Endothelial cell of umbilical vein (primary cell): ENCODE data around the gene SIKE1. TPM values are rescaled to one million over a fixed set of nuclear protein-coding genes. Genes with fewer than 3 reads are reported as not detected.

Source experiments
- BruUV-seq: library from RNA; stranded (reverse); fragments of 400-500 nt; replicated peaks from 2 replicates; lab custom pipeline; 2021; lab: Mats Ljungman, UMichigan
- CTCF ChIA-PET: fragments of 300-600, 350-600 bp; sonication (Branson Sonifier 250); formaldehyde crosslinking; loops from one replicate; lab custom pipeline; 2021; ENCODE audit warnings: antibody characterized with exemption, inconsistent platforms; lab: Charles Lee
- POLR2A ChIA-PET: fragments of 300-600, 350-600 bp; sonication (Branson Sonifier 250); formaldehyde crosslinking; loops from one replicate; lab custom pipeline; 2021; ENCODE audit warnings: antibody characterized with exemption, inconsistent platforms; lab: Charles Lee
- DNase-seq: peaks from one replicate; pipeline ENCODE4 v3.0.0-alpha.2; 2011; ENCODE audit warnings: low read depth, low spot score
- FAIRE-seq: peaks from 2 replicates; lab custom pipeline; 2011; peaks lifted over from hg19 to GRCh38; lab: Jason Lieb, UNC
- H2AFZ ChIP-seq: 2 replicates; pipeline ENCODE4 v1.6.0; 2012; ENCODE audit warnings: low read depth, low read length, control low read depth, inconsistent platforms
- H3K27ac ChIP-seq: 2 replicates; pipeline ENCODE4 v1.5.1; 2011; ENCODE audit warnings: low read depth, mild to moderate bottlenecking, control low read depth, low read length, moderate library complexity; ENCODE audit not compliant: insufficient read depth
- H3K27me3 ChIP-seq, 2 experiments: 2 replicates each; pipeline versions ENCODE4 v1.6.0 to v1.6.1; 2011; ENCODE audit warnings: low read length in 2 of 2, mixed read lengths in 1 of 2; ENCODE audit not compliant: control insufficient read depth in 2 of 2, insufficient read depth in 2 of 2
- H3K36me3 ChIP-seq, 2 experiments: 2 replicates in 1 of 2; 3 replicates in 1 of 2; pipeline ENCODE4 v1.5.1; 2011; ENCODE audit warnings: low read length in 2 of 2, mild to moderate bottlenecking in 1 of 2, moderate library complexity in 1 of 2; ENCODE audit not compliant: control insufficient read depth in 2 of 2, insufficient read depth in 2 of 2; ENCODE audit errors: extremely low read depth in 1 of 2
- H3K4me1 ChIP-seq: 3 replicates; pipeline ENCODE4 v1.5.1; 2011; ENCODE audit warnings: mild to moderate bottlenecking, low read length; ENCODE audit not compliant: control insufficient read depth, insufficient read depth; ENCODE audit errors: extremely low read depth
- H3K4me2 ChIP-seq: 2 replicates; pipeline ENCODE4 v1.6.1; 2011; ENCODE audit warnings: low read length, control low read depth, mixed read lengths; ENCODE audit not compliant: insufficient read depth
- H3K4me3 ChIP-seq, 3 experiments: fragments of 200-600 bp in 1 of 3; sonication (generic), shearing (Covaris generic) in 1 of 3; replicated peaks in 1 of 3; 2 replicates each; pipeline ENCODE4 v1.5.1; 2011 to 2016; ENCODE audit warnings: control low read depth in 3 of 3, low read length in 3 of 3, mild to moderate bottlenecking in 2 of 3, inconsistent platforms in 1 of 3, low read depth in 1 of 3, moderate library complexity in 1 of 3; ENCODE audit not compliant: insufficient read depth in 1 of 3
- H3K79me2 ChIP-seq: 2 replicates; pipeline ENCODE4 v1.6.0; 2012; ENCODE audit warnings: low read length, inconsistent platforms; ENCODE audit not compliant: control insufficient read depth, insufficient read depth
- H3K9ac ChIP-seq: replicated peaks from 2 replicates; pipeline ENCODE3; 2011; ENCODE audit warnings: low read length, control low read depth; ENCODE audit not compliant: insufficient read depth; ENCODE audit errors: extremely low read depth
- H3K9me1 ChIP-seq: replicated peaks from 3 replicates; pipeline ENCODE4 v1.6.0; 2011; ENCODE audit warnings: mild to moderate bottlenecking, low read length; ENCODE audit not compliant: control insufficient read depth, insufficient read depth; ENCODE audit errors: extremely low read depth
- H3K9me3 ChIP-seq: replicated peaks from 2 replicates; pipeline ENCODE4 v1.5.1; 2012; ENCODE audit warnings: low read length, inconsistent platforms; ENCODE audit not compliant: control insufficient read depth, insufficient read depth
- H4K20me1 ChIP-seq: replicated peaks from 2 replicates; pipeline ENCODE3; 2011; ENCODE audit warnings: mild to moderate bottlenecking, low read length; ENCODE audit not compliant: control insufficient read depth, insufficient read depth; ENCODE audit errors: extremely low read depth
- CTCF ChIP-seq, 2 donors: IDR thresholded peaks; 1 replicate in 1 of 2; 2 replicates in 1 of 2; pipeline ENCODE4 v1.5.1; 2011; ENCODE audit warnings: low read length in 2 of 2, mild to moderate bottlenecking in 2 of 2, moderate library complexity in 2 of 2, control low read depth in 1 of 2, inconsistent platforms in 1 of 2, low read depth in 1 of 2; ENCODE audit not compliant: insufficient read depth in 1 of 2; ENCODE audit errors: extremely low read depth in 1 of 2
- EZH2 ChIP-seq: IDR thresholded peaks from 2 replicates; pipeline ENCODE4 v1.6.1; 2012; ENCODE audit warnings: borderline replicate concordance, low read depth, mild to moderate bottlenecking, moderate library complexity, low read length, inconsistent platforms; ENCODE audit not compliant: severe bottlenecking
- FOS ChIP-seq: IDR thresholded peaks from 2 replicates; pipeline ENCODE4 v1.6.1; 2011; ENCODE audit warnings: mild to moderate bottlenecking, low read length, moderate library complexity, borderline replicate concordance; ENCODE audit not compliant: insufficient read depth
- GATA2 ChIP-seq: IDR thresholded peaks from 2 replicates; pipeline ENCODE4 v1.7.0; 2011; ENCODE audit warnings: low read depth, mild to moderate bottlenecking, moderate library complexity, mixed read lengths, low read length; ENCODE audit not compliant: insufficient read length, insufficient read depth
- JUN ChIP-seq: IDR thresholded peaks from 2 replicates; pipeline ENCODE4 v1.6.1; 2011; ENCODE audit warnings: borderline replicate concordance, low read depth; ENCODE audit not compliant: insufficient read length, insufficient read depth
- MYC ChIP-seq: IDR thresholded peaks from one replicate; pipeline ENCODE4 v1.6.1; 2011; ENCODE audit warnings: mild to moderate bottlenecking, low read depth, low read length
- POLR2A ChIP-seq: IDR thresholded peaks from 2 replicates; pipeline ENCODE4 v1.6.1; 2012; ENCODE audit warnings: low read depth, mild to moderate bottlenecking, control low read depth, low read length
- POLR2AphosphoS5 ChIP-seq: IDR thresholded peaks from 2 replicates; pipeline ENCODE4 v1.6.1; 2012; ENCODE audit warnings: low read depth, mild to moderate bottlenecking, control low read depth, low read length, moderate library complexity; ENCODE audit not compliant: insufficient read depth
- dilution Hi-C: fragments of 300-500 bp; cut with MboI; formaldehyde crosslinking; loops from one replicate; pipeline ENCODE4 v1.15.0; 2019; ENCODE audit warnings: low sequenced_read_pairs; ENCODE audit not compliant: extremely low pct_ligation_motif_present
- intact Hi-C: fragments of 100-400 bp; cut with micrococcal nuclease; formaldehyde crosslinking; loops from one replicate; pipeline ENCODE4 v1.10.0; 2022
- polyA plus RNA-seq, 4 experiments: library from polyadenylated mRNA; depleted of rRNA in 3 of 4; stranded (reverse) in 3 of 4; unstranded in 1 of 4; fragments of >200 nt; gene quantifications; 2 replicates each; pipeline versions ENCODE4 v1.2.1 to v1.2.3, GENCODE V29; 2011 to 2012; ENCODE audit warnings: missing spikeins in 1 of 4
- total RNA-seq: library from RNA; stranded (reverse); gene quantifications from 2 replicates; pipeline ENCODE4 v1.2.3, GENCODE V29; 2021
- TF ChIP-seq, protein P1 (sequence below): IDR thresholded peaks from 2 replicates; pipeline ENCODE4 v1.6.1; 2011; ENCODE audit not compliant: insufficient read depth, insufficient read length

SIKE1 gene
- total and polyA plus RNA-seq, 2 donors (not counting 3 experiments of a cell fraction or from before 2014, with no cell fraction given), result 16.3 to 46.6 TPM

DNA sequence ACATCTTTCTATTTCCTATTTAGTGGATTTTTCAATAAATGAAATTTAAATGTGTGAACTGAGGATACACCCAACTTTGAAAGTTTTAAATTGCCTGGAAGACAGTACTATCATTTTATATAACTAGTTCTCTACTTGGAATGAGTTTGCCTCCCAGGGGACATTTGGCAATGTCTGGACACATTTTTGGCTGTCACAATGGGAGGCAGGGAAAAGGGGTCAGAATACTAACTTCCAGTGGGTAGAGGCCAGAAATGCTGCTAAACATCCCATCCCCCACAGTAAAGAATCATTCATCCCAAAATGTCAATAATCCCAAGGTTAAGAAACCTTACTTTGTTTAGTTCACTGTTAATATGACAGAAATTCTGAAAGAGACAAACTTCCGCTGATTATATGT is 50.7 kb downstream of the SIKE1 start:
- BruUV-seq, result no TSS peak
- POLR2A ChIA-PET, result no interaction called here
- no peak for FAIRE-seq
- no peaks in the 10 kb centered on the region for H3K27me3 ChIP-seq
- H2AFZ ChIP-seq, result no peak overlapping the region
- peaks cover 8% of the 10 kb centered on the region for H4K20me1 ChIP-seq
- peaks cover 27 to 58% of the 10 kb centered on the region in 2 experiments for H3K36me3 ChIP-seq
- no peaks in the 10 kb centered on the region for H3K9me3 ChIP-seq
- dilution Hi-C loops, result no loop called here
- H3K4me1 ChIP-seq, result no peaks in the 10 kb centered on the region
- H3K4me2 ChIP-seq, result no peak overlapping the region
- intact Hi-C loops, result no loop called here
- no peak for TF ChIP-seq JUN
- no peak for TF ChIP-seq GATA2
- TF ChIP-seq, protein P1, sequence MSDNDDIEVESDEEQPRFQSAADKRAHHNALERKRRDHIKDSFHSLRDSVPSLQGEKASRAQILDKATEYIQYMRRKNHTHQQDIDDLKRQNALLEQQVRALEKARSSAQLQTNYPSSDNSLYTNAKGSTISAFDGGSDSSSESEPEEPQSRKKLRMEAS, result no peak
- no peak for TF ChIP-seq FOS
- no peak for TF ChIP-seq POLR2AphosphoS5
- no peak for TF ChIP-seq POLR2A
- no peak for TF ChIP-seq CTCF (IDR thresholded peaks at IDR 0.05; ENCODE audit: extremely low read depth in 1 of 2, insufficient read depth in 1 of 2, low read depth in 1 of 2, low read length in 2 of 2)
- TF ChIP-seq MYC, result no peak
- no peak for TF ChIP-seq EZH2
- H3K4me3 ChIP-seq, result no peak overlapping the region
- no peak overlapping the region for H3K27ac ChIP-seq
- CTCF ChIA-PET, result no interaction called here
- H3K9me1 ChIP-seq, result no peaks in the 10 kb centered on the region
- DNase-seq, result no peak
- H3K9ac ChIP-seq, result no peak overlapping the region
- peaks cover 25% of the 10 kb centered on the region for H3K79me2 ChIP-seq
